H9 (cell line): ENCODE results near the gene TRIM61. TPM values are rescaled to one million over a fixed set of nuclear protein-coding genes. Genes with fewer than 3 reads are reported as not detected.
"Not testable (repeated sequence)": the region's sequence is repeated elsewhere in the genome, so short reads cannot be mapped to it uniquely, and the experiment has no call there.

ENCODE experiments used
- DNase-seq: peaks from one replicate; pipeline ENCODE4 v3.0.0-alpha.2; 2017
- H2AFZ ChIP-seq: one replicate; pipeline ENCODE4 v1.6.1; 2013; ENCODE audit warnings: mild to moderate bottlenecking, low read length, control low read depth, moderate library complexity
- H2AK5ac ChIP-seq: 2 replicates; pipeline ENCODE4 v1.6.1; 2013; ENCODE audit warnings: low read length, control low read depth, mixed read lengths; ENCODE audit not compliant: insufficient read length
- H2BK120ac ChIP-seq: one replicate; pipeline ENCODE4 v1.6.1; 2013; ENCODE audit warnings: low read depth, mild to moderate bottlenecking, low read length, control low read depth, inconsistent platforms; ENCODE audit not compliant: poor library complexity, severe bottlenecking
- H2BK12ac ChIP-seq: 2 replicates; pipeline ENCODE4 v1.6.1; 2013; ENCODE audit warnings: low read length, control low read depth, mixed read lengths, low read depth; ENCODE audit not compliant: insufficient read length
- H2BK15ac ChIP-seq: 2 replicates; pipeline ENCODE4 v1.6.1; 2013; ENCODE audit warnings: low read depth, low read length, control low read depth
- H2BK20ac ChIP-seq: one replicate; pipeline ENCODE4 v1.6.1; 2013; ENCODE audit warnings: low read depth, mild to moderate bottlenecking, low read length, control low read depth, inconsistent platforms; ENCODE audit not compliant: poor library complexity, severe bottlenecking
- H2BK5ac ChIP-seq: 2 replicates; pipeline ENCODE4 v1.6.1; 2013; ENCODE audit warnings: low read length, control low read depth, mixed read lengths; ENCODE audit not compliant: insufficient read length
- H3K14ac ChIP-seq: 2 replicates; pipeline ENCODE4 v1.6.1; 2013; ENCODE audit warnings: low read length, control low read depth; ENCODE audit not compliant: insufficient read depth
- H3K18ac ChIP-seq: 2 replicates; pipeline ENCODE4 v1.6.1; 2013; ENCODE audit warnings: low read depth, mild to moderate bottlenecking, mixed read lengths, low read length, control low read depth; ENCODE audit not compliant: insufficient read length
- H3K23ac ChIP-seq: 2 replicates; pipeline ENCODE4 v1.6.1; 2013; ENCODE audit warnings: low read length, control low read depth, mixed read lengths, low read depth; ENCODE audit not compliant: insufficient read length
- H3K23me2 ChIP-seq: 2 replicates; pipeline ENCODE4 v1.6.1; 2013; ENCODE audit warnings: low read depth, mild to moderate bottlenecking, mixed read lengths, low read length, control low read depth; ENCODE audit not compliant: insufficient read length, poor library complexity, severe bottlenecking
- H3K27ac ChIP-seq: 2 replicates; pipeline ENCODE4 v1.5.1; 2013; ENCODE audit warnings: low read length, control low read depth, mixed read lengths, low read depth; ENCODE audit not compliant: insufficient read length
- H3K27me3 ChIP-seq: 2 replicates; pipeline ENCODE4 v1.6.1; 2013; ENCODE audit warnings: low read length, control low read depth, inconsistent platforms; ENCODE audit not compliant: insufficient read depth
- H3K4ac ChIP-seq: 2 replicates; pipeline ENCODE4 v1.6.1; 2013; ENCODE audit warnings: low read depth, mild to moderate bottlenecking, control low read depth, inconsistent platforms, low read length, moderate library complexity
- H3K4me1 ChIP-seq: 2 replicates; pipeline ENCODE4 v1.6.1; 2013; ENCODE audit warnings: low read length, control low read depth, inconsistent platforms; ENCODE audit not compliant: insufficient read depth
- H3K4me2 ChIP-seq: 2 replicates; pipeline ENCODE4 v1.6.1; 2013; ENCODE audit warnings: low read length, control low read depth, mixed read lengths; ENCODE audit not compliant: insufficient read length, insufficient read depth
- H3K56ac ChIP-seq: 2 replicates; pipeline ENCODE4 v1.6.1; 2013; ENCODE audit warnings: low read depth, mild to moderate bottlenecking, mixed read lengths, low read length, control low read depth; ENCODE audit not compliant: insufficient read length
- H3K79me1 ChIP-seq: 2 replicates; pipeline ENCODE4 v1.6.1; 2013; ENCODE audit warnings: low read depth, mild to moderate bottlenecking, moderate library complexity, low read length, control low read depth, inconsistent platforms; ENCODE audit not compliant: insufficient read depth, poor library complexity, severe bottlenecking
- H3K79me2 ChIP-seq: 2 replicates; pipeline ENCODE4 v1.6.1; 2013; ENCODE audit warnings: low read length, control low read depth, inconsistent platforms; ENCODE audit not compliant: insufficient read depth
- H3K9ac ChIP-seq: 2 replicates; pipeline ENCODE4 v1.6.1; 2013; ENCODE audit warnings: low read length, control low read depth, mixed read lengths; ENCODE audit not compliant: insufficient read length; ENCODE audit errors: extremely low read depth
- H3K9me3 ChIP-seq: one replicate; pipeline ENCODE4 v1.6.1; 2013; ENCODE audit warnings: low read depth, low read length, inconsistent platforms; ENCODE audit not compliant: control insufficient read depth
- H3T11ph ChIP-seq: one replicate; pipeline ENCODE4 v1.6.1; 2013; ENCODE audit warnings: mild to moderate bottlenecking, low read length, control low read depth, inconsistent platforms
- H4K20me1 ChIP-seq: one replicate; pipeline ENCODE4 v1.6.1; 2013; ENCODE audit not compliant: control insufficient read depth, insufficient read length, insufficient read depth
- H4K5ac ChIP-seq: 2 replicates; pipeline ENCODE4 v1.6.1; 2013; ENCODE audit warnings: low read depth, mild to moderate bottlenecking, mixed read lengths, low read length, control low read depth; ENCODE audit not compliant: insufficient read length
- H4K8ac ChIP-seq: replicated peaks from 2 replicates; pipeline ENCODE4 v1.6.1; 2013; ENCODE audit warnings: low read length, control low read depth, mixed read lengths, low read depth; ENCODE audit not compliant: insufficient read length
- H4K91ac ChIP-seq: 2 replicates; pipeline ENCODE4 v1.6.1; 2013; ENCODE audit warnings: low read depth, mild to moderate bottlenecking, moderate library complexity, mixed read lengths, low read length, control low read depth; ENCODE audit not compliant: insufficient read length
- H3K27ac Mint-ChIP-seq, 3 experiments: 2 replicates in 2 of 3; 3 replicates in 1 of 3; pipeline ENCODE4 v1.8.0; 2020 to 2021; ENCODE audit warnings: mixed read lengths in 3 of 3, mild to moderate bottlenecking in 1 of 3, moderate library complexity in 1 of 3
- H3K27me3 Mint-ChIP-seq: 2 replicates; pipeline ENCODE4 v1.8.0; 2021; ENCODE audit warnings: low read depth, mild to moderate bottlenecking, moderate library complexity, mixed read lengths
- H3K36me3 Mint-ChIP-seq, 3 experiments: 2 replicates in 2 of 3; 3 replicates in 1 of 3; pipeline ENCODE4 v1.8.0; 2020 to 2021; ENCODE audit warnings: low read depth in 3 of 3, mixed read lengths in 3 of 3; ENCODE audit not compliant: insufficient read depth in 1 of 3
- H3K4me1 Mint-ChIP-seq, 2 experiments: 2 replicates each; pipeline ENCODE4 v1.8.0; 2020; ENCODE audit warnings: mixed read lengths in 2 of 2
- H3K4me3 Mint-ChIP-seq, 2 experiments: 2 replicates in 1 of 2; 3 replicates in 1 of 2; pipeline ENCODE4 v1.8.0; 2020 to 2021; ENCODE audit warnings: mild to moderate bottlenecking in 2 of 2, mixed read lengths in 2 of 2, moderate library complexity in 1 of 2
- H3K9me3 Mint-ChIP-seq, 2 experiments: 2 replicates in 1 of 2; 3 replicates in 1 of 2; pipeline ENCODE4 v1.8.0; 2020; ENCODE audit warnings: mild to moderate bottlenecking in 2 of 2, mixed read lengths in 2 of 2, moderate library complexity in 1 of 2
- WGBS: extraction: QIAGEN DNeasy Blood & Tissue Kit; methylation state at CpG from one replicate; pipeline ENCODE4 v1.1.7; 2013; ENCODE audit warnings: missing lambda C conversion rate, low lambda C conversion rate, mixed read lengths; ENCODE audit not compliant: insufficient read length; ENCODE audit errors: extremely low coverage; 5-methylcytosine and 5-hydroxymethylcytosine counted together
- total RNA-seq: library from RNA; stranded (reverse); gene quantifications from 2 replicates; pipeline ENCODE4 v1.2.1, GENCODE V29; 2021
- TF ChIP-seq, protein P1 (sequence below): fragments of 200-600 bp; sonication (generic); conservative IDR thresholded peaks from 3 replicates; pipeline ENCODE4 v1.8.0; 2021; ENCODE audit warnings: antibody characterized with exemption, mild to moderate bottlenecking

The TRIM61 gene
- total RNA-seq, 1 experiment from 2014 or later = 0.52 TPM

DNA sequence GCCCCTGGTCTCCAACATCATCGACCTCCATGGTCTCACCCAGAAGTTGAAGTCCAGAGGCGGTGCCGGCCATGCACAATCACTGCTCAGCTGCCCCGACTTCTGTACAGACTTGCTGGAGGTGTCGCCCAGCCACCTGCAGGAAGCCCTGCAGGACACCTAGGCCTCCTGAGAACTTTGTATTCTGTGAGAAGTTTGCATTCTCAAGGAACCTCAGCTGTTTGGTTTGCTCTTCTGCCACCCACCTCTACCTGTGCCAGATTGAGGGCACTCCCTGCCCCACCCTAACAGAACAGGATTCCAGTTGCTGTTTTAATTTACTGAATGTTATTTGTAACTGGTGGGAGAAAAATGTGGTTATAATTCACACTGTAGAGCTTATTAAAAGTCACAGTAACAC lies 46.8 kb downstream of the TRIM61 start:
- Histone ChIP-seq H3K4me1 (no peaks in the 10 kb centered on the region), H3K9me3 (no peaks in the 10 kb centered on the region), H4K5ac (no peak overlapping the region), H3K79me1 (no peaks in the 10 kb centered on the region), H3K23me2 (peaks cover 4% of the 10 kb centered on the region), H4K8ac (no peak overlapping the region), H2BK20ac (no peak overlapping the region), H4K91ac (no peak overlapping the region), H3K9ac (no peak overlapping the region), H2BK15ac (no peak overlapping the region), H3K18ac (no peak overlapping the region), H2AK5ac (no peak overlapping the region), H3K79me2 (no peaks in the 10 kb centered on the region), H3K56ac (no peak overlapping the region), H4K20me1 (no peaks in the 10 kb centered on the region), H3K23ac (no peak overlapping the region), H2BK5ac (no peak overlapping the region), H3K14ac (no peak overlapping the region), H2AFZ (no peak overlapping the region), H2BK12ac (no peak overlapping the region), H3T11ph (no peak overlapping the region), H2BK120ac (no peak overlapping the region), H3K27me3 (no peaks in the 10 kb centered on the region), H3K27ac (no peak overlapping the region), H3K4me2 (no peak overlapping the region), H3K4ac (no peak overlapping the region)
- TF ChIP-seq, protein P1, sequence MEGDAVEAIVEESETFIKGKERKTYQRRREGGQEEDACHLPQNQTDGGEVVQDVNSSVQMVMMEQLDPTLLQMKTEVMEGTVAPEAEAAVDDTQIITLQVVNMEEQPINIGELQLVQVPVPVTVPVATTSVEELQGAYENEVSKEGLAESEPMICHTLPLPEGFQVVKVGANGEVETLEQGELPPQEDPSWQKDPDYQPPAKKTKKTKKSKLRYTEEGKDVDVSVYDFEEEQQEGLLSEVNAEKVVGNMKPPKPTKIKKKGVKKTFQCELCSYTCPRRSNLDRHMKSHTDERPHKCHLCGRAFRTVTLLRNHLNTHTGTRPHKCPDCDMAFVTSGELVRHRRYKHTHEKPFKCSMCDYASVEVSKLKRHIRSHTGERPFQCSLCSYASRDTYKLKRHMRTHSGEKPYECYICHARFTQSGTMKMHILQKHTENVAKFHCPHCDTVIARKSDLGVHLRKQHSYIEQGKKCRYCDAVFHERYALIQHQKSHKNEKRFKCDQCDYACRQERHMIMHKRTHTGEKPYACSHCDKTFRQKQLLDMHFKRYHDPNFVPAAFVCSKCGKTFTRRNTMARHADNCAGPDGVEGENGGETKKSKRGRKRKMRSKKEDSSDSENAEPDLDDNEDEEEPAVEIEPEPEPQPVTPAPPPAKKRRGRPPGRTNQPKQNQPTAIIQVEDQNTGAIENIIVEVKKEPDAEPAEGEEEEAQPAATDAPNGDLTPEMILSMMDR = no peak
- no peaks in the 10 kb centered on the region; the same call in 1 of the 2 replicates for H3K27me3 Mint-ChIP-seq
- no peak for DNase-seq
- no CpG with 5 or more reads among the region's 5 CpGs for WGBS
- H3K27ac Mint-ChIP-seq = no peak overlapping the region
- H3K36me3 Mint-ChIP-seq = no peaks in the 10 kb centered on the region
- H3K4me1 Mint-ChIP-seq = peaks cover 11 to 14% of the 10 kb centered on the region in 2 experiments
- no peak overlapping the region for H3K4me3 Mint-ChIP-seq
- no peaks in the 10 kb centered on the region for H3K9me3 Mint-ChIP-seq

DNA sequence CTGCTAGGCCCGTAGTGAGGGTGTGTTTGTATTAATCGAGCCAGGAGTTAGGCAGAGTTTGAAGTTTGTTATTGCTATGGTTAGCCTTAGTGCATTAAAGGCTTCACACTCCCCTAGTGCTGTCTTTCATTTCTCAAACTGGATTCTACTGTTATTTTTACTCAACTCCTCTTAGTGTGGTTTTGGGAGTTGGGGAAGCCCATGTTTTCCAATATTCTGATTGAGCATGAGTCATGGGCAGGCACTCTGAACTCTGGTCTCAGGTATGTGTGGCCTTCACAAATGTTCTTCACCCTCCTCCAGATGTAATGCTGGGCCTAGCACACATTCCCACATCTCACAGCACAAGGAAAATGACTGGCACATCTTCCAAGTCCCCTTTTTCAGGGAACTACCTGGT lies 50.4 kb downstream of the TRIM61 start:
- H3K9me3 ChIP-seq, H4K5ac ChIP-seq, H3K18ac ChIP-seq, H3K79me1 ChIP-seq, H3K56ac ChIP-seq, H3T11ph ChIP-seq, H2AFZ ChIP-seq, H3K4me2 ChIP-seq, H2BK15ac ChIP-seq, H3K14ac ChIP-seq, H3K4me1 Mint-ChIP-seq, H3K27me3 Mint-ChIP-seq, H3K27me3 ChIP-seq, H3K27ac ChIP-seq, H3K9me3 Mint-ChIP-seq, H3K4ac ChIP-seq, H3K79me2 ChIP-seq, H2BK5ac ChIP-seq, H4K8ac ChIP-seq, H4K20me1 ChIP-seq, H4K91ac ChIP-seq, H2AK5ac ChIP-seq, H3K23ac ChIP-seq, H3K4me3 Mint-ChIP-seq, H2BK120ac ChIP-seq, H2BK12ac ChIP-seq, H3K23me2 ChIP-seq, H3K9ac ChIP-seq, H3K4me1 ChIP-seq, DNase-seq, H3K36me3 Mint-ChIP-seq, H2BK20ac ChIP-seq: not testable (repeated sequence)
- peak overlapping the region in 1 of 3 experiments; percentile 42; a peak in 2 of 7 replicates for H3K27ac Mint-ChIP-seq
- WGBS = no CpG with 5 or more reads among the region's 2 CpGs
